Stimulated activated CD4-positive, alpha-beta T cell treated with anti-CD3 and anti-CD28 coated beads, Interleukin-12 subunit alpha, Interleukin-12 subunit beta, amount 100 ng/mL, for 24 hours (primary cell): Measurements from ENCODE around the gene MCM8.
"Not testable (repeated sequence)": the region's sequence is repeated elsewhere in the genome, so short reads cannot be mapped to it uniquely, and the experiment has no call there.

Source experiments
- DNase-seq, 2 experiments: peaks; one replicate each; pipeline ENCODE4 v3.0.0-alpha.2; 2020; ENCODE audit warnings: low read depth in 2 of 2

MCM8 gene

DNA sequence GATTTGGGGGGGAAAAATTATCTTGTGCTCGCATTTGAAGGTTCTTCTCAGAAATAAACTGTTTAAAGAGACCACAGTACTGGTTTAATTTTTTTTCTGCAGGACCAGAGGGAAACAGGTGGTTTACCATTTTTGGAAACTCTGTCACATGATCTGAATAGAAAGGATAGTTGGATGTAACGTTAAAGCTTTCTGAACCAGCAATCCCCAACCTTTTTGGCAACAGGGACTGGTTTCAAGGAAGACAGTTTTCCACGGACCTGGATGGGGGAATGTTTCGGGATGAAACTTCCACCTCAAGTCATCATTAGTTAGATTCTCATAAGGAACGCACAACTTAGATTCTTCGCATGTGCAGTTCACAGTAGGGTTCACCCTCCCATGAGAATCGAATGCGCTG is 50.4 kb downstream of the MCM8 start:
- no peak for DNase-seq

DNA sequence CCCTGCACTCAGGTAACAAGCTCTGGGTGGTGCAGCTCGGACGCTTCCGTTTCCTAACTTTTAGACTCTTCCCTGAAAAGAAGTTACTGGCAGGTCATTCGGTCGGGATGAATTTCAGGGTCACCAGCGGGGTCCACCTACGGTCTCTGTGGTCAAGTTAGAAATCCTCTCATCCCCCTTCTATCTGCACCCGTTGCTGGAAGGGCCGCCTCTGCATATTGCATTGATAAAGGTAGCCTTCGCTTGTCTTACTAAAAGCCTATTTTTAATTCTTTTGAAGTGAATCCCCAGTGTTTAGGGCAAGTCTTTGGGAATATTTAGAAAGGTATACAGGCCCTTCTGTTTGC is 56.1 kb downstream of the MCM8 start:
- no peak for DNase-seq

DNA sequence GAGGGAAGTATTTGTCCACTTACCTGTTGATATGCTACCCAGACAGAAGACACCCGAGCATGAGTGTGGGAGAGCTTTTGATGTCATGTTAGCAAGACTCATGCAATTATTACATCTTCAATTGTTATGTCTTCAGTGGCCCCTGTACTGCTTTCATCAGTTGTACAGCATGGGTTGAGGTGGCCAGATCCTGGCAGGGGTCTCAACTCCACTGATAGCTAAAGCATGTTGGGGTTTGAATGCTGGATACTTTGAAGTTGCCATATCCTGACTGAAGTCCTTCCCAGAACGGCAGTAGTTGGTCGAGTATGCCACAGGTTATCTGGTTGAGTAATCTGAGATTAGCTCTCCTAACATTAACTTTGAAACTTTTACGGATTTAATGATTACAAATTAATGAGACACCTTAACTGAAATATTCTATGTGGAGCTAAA is 56.7 kb downstream of the MCM8 start:
- DNase-seq, result no peak

DNA sequence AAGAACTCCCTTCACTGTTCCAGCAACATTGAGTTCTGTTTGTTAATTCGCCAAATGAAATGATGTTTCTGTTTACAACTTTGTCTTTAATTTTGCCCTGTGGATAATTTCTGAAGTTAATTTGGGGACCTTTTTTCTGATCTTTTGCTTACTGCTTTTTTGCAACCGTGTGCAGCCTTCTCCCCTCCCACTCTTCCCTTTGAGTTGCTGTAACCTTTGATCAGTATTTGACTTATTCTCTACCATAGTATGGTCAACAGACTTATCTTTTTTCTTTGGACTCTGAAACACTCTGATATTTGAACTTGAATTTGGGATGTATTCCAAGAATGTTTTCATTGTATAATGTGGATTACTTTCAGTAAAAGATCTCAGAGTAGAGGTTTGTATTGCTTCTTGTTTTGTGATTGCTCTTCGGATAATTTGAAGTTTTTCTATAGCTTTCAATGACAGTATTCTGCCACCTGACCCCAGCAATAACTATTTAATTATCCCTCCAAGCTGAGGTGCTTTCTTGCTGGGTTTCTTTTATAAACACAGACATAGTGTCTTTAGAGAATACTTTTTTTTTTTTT is 57.2 kb downstream of the MCM8 start:
- DNase-seq, result no peak

DNA sequence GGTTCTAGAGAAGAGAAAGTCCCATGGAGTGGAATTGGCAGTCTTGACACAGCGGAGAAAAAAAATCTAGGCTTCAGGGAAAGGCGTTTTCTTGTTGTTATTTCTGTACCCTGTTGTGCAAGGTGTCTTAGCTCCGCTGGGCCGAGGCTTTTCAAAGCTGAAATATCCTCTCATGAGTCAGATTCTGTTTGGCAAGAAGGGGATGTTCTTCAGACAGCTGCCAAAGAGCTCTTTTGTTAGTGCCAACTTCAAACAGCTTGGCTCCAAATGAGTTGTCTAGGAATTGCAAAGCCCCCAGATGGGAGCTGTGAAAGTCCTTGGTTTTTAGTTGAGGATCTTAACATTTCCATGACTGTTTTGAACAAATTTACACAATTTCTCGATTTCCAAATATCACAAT is 57.8 kb downstream of the MCM8 start:
- DNase-seq, result no peak

DNA sequence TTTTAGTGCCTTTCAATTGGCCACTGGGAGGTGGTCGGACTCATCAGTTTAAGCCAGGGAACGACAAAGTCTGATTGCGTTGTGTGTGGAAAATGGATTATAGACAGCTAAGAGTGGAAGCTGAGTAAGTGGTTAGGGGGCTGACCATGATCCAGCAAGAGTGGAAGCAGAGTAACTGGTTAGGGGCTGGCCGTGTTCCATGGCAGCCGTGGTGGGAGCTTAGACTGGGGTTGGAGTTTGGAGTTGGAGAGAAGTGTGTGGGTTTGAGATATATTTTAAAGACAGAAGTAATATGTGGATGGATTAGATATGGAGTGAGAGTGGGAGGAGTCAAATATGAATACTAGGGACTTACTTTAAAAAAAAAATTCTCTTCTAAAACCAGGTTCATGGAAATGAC is 61.7 kb downstream of the MCM8 start:
- no peak for DNase-seq

DNA sequence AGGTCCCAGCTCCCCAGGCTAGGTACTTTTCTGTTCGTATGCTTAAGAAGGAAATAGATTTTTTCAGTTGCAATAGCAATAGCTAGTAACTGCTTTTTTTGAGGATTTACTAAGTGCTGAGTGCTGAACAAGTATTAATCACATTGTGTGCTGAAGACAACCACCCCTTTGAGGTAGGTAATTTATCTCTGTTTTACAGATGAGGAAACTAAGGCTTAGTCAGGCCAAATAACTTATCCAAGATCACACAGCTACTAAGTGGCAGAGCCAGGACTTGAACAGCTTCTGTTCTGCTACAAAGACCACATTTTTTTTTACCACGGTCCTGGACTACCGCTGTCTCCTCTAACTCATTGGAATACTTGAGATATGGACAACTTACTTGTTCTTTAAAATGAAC is 63.6 kb downstream of the MCM8 start:
- DNase-seq, result no peak

DNA sequence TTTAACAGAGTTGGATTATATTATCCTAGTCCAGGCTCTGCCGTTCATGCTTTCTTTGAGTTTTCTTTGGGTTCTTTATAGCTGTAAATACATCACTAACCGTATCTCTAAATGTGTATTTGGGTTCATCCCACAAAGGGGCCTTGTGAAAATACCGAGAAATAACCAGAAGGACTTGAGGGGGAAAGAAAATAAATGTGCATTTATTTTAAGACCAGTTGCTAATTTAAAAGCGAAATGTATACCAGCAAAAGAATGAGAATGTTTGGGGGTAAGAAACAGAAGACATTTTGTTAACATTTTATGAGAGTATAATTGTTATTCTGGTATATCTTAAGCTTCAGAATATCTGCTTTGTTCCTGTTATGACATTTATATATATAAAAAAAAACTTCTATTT is 64.5 kb downstream of the MCM8 start:
- no peak for DNase-seq

DNA sequence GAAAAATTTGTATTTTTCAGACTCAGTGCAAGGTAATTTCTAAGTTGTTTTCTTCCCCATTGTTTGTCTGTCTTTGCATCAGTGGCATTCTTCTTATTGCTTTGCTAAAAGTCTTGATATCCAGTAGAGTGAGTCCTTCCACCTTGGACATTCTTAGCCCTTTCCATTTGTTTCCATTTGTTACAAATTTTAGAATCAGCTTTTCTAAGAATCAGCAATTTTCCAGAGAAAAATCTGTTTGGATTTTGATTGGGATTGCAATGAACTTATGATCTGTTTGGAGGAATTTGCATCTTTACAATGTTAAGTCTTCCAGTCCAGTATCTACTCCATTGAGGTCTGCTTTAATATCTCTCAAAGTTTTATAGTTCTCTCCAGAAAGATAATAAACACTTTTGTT is 67.0 kb downstream of the MCM8 start:
- DNase-seq, result no peak

DNA sequence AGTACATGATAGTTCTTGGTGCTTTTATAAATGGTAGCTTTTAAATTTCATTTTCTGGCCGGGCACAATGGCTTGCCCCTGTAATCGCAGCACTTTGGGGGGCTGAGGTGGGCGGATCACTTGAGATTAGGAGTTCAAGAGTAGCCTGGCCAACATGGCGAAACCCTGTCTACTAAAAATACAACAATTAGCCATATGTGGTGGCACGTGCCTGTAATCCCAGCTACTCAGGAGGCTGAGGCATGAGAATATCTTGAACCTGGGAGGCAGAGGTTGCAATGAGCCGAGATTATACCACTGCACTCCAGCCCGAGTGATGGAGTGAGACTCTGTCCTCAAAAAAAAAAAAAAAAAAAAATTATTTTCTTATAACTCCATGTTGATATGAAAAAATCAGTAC is 67.4 kb downstream of the MCM8 start:
- DNase-seq, result no peak

DNA sequence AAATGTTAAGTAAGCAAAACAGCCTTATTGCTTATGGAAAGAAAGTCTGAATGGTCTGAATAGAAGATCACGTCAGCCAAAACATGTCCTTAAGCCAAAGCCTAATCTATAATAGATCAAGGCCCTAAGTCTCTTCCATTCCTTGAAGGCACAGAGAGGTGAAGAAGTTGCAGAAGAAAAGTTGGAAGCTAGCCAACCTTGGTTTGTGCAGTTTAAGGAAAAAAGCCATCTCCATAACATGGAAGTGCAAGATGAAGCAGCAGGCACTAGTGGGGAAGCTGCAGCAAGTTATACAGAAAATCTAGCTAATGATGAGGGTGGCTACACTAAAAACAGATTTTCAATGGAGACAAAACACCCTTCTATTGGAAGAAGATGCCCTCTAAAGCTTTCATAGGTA is 74.3 kb downstream of the MCM8 start:
- DNase-seq, result no peak

DNA sequence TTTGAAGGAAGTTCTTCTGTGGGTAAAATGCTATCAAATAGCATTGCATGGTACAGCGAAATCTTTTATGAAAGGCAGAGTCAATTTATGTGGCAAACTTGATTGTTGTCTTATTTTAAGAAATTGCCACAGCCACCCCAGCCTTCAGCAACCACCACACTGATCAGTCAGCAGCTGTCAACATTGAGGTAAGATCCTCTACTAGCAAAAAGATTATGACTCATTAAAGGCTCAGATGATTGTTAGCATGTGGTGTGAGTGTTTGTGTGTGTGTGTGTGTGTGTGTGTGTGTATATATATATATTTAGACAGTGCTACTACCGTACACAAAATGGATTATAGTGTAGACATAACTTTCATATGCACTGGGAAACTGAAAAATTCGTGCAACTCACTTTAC is 75.6 kb downstream of the MCM8 start:
- no peak for DNase-seq

DNA sequence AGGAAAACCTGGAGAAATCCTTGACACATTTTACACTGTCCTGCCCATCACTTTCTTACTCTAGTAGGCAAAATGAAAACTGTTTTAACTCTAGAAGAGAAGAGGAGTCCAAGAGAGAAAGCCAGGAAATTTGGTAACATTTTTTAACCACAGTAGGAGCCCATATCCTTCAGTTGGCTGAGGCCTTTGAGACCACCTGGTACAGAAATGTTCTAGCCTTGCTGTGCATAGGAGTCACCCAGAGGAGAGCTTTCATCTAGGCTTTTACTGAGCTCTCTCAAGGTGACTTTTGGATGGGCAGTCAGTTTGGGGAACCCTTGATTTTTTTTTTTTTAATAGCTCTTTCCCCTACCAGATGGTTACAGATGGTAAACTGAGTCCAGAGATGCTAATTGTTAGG is 78.4 kb downstream of the MCM8 start:
- no peak for DNase-seq

DNA sequence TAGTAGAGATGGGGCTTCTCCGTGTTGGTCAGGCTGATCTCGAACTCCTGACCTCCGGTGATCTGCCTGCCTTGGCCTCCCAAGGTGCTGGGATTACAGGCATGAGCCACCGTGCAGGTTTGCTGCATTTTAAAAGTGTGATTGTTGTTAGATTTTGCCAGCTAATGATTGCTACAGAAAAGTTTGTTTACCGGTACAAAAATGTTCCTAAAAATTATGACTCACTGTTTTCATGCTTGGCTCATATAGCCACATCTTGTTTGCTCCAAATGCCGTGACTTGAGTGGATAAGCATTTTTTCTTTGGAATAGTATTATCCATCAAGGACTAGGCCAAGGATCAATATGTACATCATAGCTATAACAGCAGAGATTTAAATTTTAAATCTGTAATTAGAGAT is 79.1 kb downstream of the MCM8 start:
- DNase-seq, result no peak

DNA sequence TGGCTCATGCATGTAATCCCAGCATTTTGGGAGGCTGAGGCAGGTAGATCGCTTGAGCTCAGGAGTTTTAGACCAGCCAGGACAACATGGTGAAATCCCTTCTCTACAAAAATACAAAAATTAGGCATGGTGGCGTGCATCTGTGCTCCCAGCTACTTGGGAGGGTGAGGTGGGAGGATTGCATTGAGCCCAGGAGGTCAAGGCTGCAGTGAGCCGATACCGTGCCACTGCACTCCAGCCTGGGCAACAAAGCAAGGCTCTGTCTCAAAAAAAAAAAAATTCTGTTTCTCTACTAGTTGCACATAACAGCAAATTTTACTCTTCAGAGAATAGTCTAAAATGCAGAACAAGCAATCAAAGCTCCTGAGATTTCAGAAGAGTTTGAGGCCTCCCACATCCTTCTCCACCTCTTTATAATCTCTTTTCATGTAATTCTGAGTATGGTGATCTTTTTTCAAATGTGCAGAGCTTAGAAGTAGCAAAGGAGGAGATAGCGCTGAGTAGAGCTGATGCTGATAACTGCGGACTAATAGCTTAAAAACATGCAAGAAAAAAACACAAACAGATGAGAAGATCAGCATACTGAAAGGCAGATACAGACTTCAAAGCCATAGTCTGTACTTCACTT is 80.1 kb downstream of the MCM8 start:
- DNase-seq, result no peak

DNA sequence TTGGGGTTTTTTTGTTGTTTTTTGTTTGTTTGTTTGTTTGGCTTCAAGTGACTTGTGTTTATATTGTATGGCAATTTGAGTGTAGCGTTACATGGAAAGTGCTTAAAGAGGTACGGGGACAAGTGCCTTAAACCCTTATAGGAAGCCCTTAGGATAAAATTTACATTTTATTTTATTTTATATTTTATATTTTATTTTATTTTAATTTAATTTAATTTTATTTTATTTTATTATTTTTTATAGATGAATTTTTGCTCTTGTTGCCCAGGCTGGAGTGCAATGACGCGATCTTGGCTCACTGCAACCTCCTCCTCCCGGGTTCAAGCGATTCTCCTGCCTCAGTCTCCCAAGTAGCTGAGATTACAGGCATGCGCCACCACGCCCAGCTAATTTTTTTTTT is 82.5 kb downstream of the MCM8 start:
- DNase-seq, result not testable (repeated sequence)

DNA sequence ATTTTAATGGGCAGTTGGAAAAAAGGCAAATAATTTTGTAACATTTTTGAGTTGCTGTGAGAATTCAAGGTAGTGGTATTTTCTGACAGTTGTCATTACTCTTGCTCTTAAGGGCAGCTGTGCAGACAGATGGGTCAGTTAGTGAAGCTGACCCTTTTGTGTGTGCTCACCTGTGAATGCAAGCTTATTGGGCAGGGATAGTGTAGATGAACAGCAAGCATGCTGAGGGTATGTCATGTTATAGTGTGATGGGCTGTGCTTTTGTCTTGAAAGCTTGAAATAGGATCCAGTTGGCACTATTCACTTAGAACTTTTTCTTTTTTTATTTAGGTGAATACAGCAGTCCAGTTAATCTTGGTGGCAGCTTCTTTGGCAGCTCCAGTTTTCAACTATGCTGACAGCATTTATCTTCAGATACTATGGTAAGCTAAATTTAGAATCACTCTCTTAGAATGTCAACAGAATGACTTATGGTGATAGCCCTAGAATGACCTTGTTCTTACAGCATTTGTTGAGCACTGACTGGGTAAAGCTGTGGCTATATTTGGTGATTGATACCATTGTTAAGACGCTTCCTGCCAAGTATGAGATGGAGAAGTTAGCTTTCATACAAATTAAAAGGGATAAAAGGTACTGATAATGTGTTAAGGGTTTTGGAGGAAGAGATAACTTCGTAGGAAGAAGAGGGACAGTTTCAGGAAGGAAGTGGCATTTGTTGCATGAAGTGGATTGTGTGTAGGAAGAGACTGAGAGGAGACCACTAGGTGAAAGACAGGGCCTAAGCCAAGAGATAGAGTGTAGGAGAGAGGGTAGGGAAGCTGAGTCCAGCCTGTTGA is 83.9 kb downstream of the MCM8 start:
- DNase-seq, result no peak

DNA sequence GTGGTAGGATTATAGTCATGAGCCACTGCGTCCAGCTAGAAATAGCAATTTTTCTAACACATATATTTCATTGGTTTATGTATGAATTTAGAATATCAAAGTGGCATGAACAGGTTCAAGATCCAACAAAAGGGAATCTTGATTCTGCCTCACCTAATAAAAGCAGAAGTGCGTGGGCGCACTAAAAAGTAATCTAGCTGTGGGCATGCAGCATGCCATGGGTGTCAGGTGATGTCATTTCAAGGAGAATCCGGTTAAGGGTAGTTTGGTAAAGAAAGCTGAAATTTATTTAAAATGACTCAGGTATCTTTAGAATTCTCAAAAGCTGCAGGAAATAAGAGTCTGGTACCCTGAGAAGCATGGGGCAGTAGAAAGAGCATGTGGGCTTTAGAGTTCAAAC is 85.8 kb downstream of the MCM8 start:
- DNase-seq, result no peak

DNA sequence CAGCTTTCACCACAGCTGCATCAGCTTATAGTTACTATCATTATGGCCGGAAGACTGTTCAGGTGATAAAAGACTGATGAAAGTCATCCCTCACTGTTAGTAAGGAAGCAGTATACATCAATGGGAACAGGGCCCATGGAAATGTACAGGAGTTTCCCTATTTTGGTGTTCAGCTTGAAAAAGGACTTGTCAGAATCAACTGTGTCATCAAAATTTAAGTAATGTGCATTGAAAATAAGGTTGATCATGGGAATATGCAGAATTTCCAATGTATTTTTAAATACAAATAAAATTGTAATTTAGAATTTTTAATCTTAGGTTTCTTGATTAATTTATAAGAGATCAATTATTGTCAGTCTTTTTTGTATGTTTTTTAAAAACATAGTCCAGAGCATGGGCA is 86.6 kb downstream of the MCM8 start:
- no peak for DNase-seq

DNA sequence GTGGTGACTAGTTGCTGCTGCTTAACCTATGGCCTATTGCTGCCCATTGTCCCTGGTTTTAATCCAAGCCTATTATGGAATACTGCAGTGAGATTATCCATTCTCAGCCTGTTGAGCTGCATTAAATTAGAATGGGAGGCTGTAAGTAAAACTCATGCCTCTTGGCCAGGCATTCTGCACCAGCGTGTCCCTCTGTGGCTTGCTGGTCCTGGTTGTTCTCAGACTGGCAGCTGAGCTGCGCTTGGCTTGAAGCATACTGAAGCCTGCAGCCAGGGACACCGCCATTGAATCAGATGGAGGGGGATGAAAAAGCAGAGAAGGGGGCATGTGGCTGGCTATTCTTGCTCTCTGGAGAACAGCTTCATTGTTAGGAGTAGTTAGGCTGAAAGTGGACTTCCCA is 87.8 kb downstream of the MCM8 start:
- DNase-seq, result no peak

DNA sequence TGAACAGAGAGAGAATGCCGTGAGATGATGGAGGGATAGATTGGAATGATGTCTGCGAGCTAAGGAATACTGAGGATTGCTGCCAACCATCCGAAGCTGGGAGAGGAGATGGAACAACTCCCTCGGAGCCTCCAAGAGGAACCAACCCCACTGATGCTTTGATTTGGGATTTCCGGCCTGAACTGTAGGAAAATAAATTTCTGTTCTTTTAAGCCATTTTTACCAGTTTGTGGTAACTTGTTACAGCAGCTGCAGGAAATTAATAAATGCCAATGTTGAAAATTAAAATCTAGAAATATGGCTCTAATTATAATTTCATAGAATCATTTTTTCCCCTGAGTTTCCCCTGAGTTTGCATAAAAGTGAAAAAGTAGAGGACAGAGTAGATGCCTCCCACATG is 89.3 kb downstream of the MCM8 start:
- DNase-seq, result no peak

DNA sequence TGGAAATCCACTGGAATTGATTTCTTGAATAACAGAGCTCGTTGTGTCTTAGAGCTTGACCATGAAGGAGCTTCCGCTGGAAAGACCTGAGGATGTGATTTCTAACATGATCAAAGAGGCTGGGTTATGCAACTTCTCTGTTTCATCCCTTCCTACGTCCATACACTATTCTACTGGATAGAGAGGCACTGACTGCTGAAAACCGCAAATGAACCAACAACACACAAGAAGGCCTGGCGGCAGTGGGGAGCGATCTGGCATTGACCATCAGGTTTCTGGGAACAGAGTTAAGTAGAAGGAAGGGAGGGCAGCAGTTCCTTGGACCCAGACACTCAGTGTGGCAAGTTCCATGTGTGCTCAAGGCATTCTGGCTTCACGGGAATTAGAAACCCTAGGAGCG is 90.1 kb downstream of the MCM8 start:
- no peak for DNase-seq
